ENCODE measurements around the gene DDX43. TPM values are rescaled to one million over a fixed set of nuclear protein-coding genes. Genes with fewer than 3 reads are reported as not detected.

Gene DDX43
- total and polyA plus RNA-seq, 2 donors (not counting 1 experiment from before 2014, with no cell fraction given) = 1.8 to 2.1 TPM

DNA sequence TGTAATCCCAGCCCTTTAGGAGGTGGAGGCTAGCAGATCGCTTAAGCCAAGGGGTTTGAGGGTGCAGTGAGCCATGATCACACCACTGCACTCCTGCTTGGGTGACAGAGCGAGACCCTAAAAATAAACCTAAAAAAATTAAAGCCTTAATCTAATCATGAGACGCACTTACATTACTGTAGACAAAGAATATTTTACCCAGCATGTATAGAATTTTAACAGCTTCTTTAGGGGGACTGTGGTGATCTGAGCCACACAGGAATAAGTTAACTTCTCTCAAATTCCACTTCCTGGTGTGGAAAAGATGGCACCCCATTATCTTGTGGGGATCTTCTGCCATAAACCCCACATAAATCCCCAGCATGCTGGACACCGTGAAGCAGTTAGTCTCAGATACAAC lies 22.6 kb upstream of the DDX43 start:
- CTCF ChIA-PET = no interaction called here
- WGBS (ENCODE audit: insufficient coverage) = 100% methylated on average over 1 of the region's 4 CpGs
- no peak overlapping the region for H3K27ac ChIP-seq (ENCODE audit: low read length in 2 of 2)

DNA sequence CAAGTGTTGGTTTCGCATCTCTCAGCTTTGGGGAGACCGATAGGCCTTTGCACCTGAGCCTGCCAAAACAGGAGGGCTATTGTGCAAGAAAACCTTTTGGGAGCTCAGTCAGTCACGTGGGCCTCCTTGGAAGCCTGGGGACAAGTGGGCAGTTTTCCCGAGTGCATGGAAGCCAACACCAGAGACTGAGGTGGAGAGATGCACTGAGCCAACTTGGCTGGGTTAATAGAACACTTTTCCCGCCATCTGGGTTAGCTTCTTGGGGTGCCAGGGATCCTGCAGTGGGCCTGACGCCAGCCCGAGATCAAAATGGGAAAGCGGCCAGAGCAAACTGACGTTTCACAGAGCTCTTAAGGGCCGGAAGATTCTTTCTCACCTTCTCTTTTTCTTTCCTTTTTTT lies 22.1 kb upstream of the DDX43 start:
- POLR2A ChIA-PET = no interaction called here
- 92% methylated on average over 10 of the region's 10 CpGs for WGBS (ENCODE audit: insufficient coverage)
- H3K9ac ChIP-seq (ENCODE audit: low read length) = no peak overlapping the region
- H3K79me2 ChIP-seq (ENCODE audit: control insufficient read depth, insufficient read depth, low read length) = no peaks in the 10 kb centered on the region
- no peak for DNase-seq
- H4K20me1 ChIP-seq (ENCODE audit: control insufficient read depth, insufficient read depth, low read length, poor library complexity, severe bottlenecking) = no peaks in the 10 kb centered on the region
- H2AFZ ChIP-seq (ENCODE audit: insufficient read depth, low read depth, low read length, poor library complexity, severe bottlenecking) = no peak overlapping the region
- no peaks in the 10 kb centered on the region for H3K9me3 Mint-ChIP-seq (ENCODE audit: insufficient read depth)
- intact Hi-C loops (cut with micrococcal nuclease) = no loop called here
- no peak overlapping the region for H3K4me3 ChIP-seq (ENCODE audit: control extremely low read depth in 1 of 5, extremely low read depth in 1 of 5, insufficient read depth in 1 of 5, low read depth in 2 of 5, low read length in 4 of 5)
- H3K4me1 ChIP-seq (ENCODE audit: control insufficient read depth in 2 of 2, insufficient read depth in 2 of 2, low read length in 2 of 2) = no peaks in the 10 kb centered on the region
- CTCF ChIA-PET = interaction anchor here (0.7 kb wide), 1 partner anchor 280 kb away, joined by 3 read pairs; no protein-coding TSS in a partner anchor
- no peak for TF ChIP-seq EZH2 (IDR thresholded peaks at IDR 0.05; ENCODE audit: borderline replicate concordance, insufficient read depth, low read depth, low read length, poor library complexity, severe bottlenecking)
- TF ChIP-seq, protein P1, sequence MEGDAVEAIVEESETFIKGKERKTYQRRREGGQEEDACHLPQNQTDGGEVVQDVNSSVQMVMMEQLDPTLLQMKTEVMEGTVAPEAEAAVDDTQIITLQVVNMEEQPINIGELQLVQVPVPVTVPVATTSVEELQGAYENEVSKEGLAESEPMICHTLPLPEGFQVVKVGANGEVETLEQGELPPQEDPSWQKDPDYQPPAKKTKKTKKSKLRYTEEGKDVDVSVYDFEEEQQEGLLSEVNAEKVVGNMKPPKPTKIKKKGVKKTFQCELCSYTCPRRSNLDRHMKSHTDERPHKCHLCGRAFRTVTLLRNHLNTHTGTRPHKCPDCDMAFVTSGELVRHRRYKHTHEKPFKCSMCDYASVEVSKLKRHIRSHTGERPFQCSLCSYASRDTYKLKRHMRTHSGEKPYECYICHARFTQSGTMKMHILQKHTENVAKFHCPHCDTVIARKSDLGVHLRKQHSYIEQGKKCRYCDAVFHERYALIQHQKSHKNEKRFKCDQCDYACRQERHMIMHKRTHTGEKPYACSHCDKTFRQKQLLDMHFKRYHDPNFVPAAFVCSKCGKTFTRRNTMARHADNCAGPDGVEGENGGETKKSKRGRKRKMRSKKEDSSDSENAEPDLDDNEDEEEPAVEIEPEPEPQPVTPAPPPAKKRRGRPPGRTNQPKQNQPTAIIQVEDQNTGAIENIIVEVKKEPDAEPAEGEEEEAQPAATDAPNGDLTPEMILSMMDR (IDR thresholded peaks at IDR 0.05) = no peak
- no peaks in the 10 kb centered on the region for H3K27me3 Mint-ChIP-seq
- H3K4me2 ChIP-seq (replicated peaks; ENCODE audit: low read depth, low read length, poor library complexity, severe bottlenecking) = no peak overlapping the region
- no peak for ATAC-seq (ENCODE audit: low read depth)
- H3K4me1 Mint-ChIP-seq = peaks cover 6% of the 10 kb centered on the region
- H3K27me3 ChIP-seq (replicated peaks in 1 of 4; ENCODE audit: control extremely low read depth in 1 of 4, control insufficient read depth in 3 of 4, insufficient read depth in 4 of 4, low read length in 3 of 4) = no peaks in the 10 kb centered on the region
- H3K4me3 Mint-ChIP-seq = no peak overlapping the region
- no peaks in the 10 kb centered on the region for H3K36me3 ChIP-seq (replicated peaks in 1 of 2; ENCODE audit: control extremely low read depth in 1 of 2, control insufficient read depth in 1 of 2, extremely low read depth in 1 of 2, insufficient read depth in 2 of 2, low read length in 1 of 2)
- no peak overlapping the region for H3K27ac ChIP-seq (ENCODE audit: low read length in 2 of 2)
- peaks cover 0 to 31% (median 10%) of the 10 kb centered on the region in 3 donors for H3K9me3 ChIP-seq (ENCODE audit: control extremely low read depth in 1 of 3, control insufficient read depth in 2 of 3, insufficient read depth in 1 of 3, low read length in 2 of 3)
- no peak overlapping the region for H3K27ac Mint-ChIP-seq

More for the DNA sequence above, 22.6 kb upstream of the DDX43 start:
- intact Hi-C loops (cut with micrococcal nuclease) = no loop called here
- POLR2A ChIA-PET = no interaction called here
- Histone ChIP-seq H3K4me2 (replicated peaks; ENCODE audit: low read depth, low read length, poor library complexity, severe bottlenecking) (no peak overlapping the region), H3K36me3 (replicated peaks in 1 of 2; ENCODE audit: control extremely low read depth in 1 of 2, control insufficient read depth in 1 of 2, extremely low read depth in 1 of 2, insufficient read depth in 2 of 2, low read length in 1 of 2) (no peaks in the 10 kb centered on the region), H2AFZ (ENCODE audit: insufficient read depth, low read depth, low read length, poor library complexity, severe bottlenecking) (no peak overlapping the region), H3K4me1 (ENCODE audit: control insufficient read depth in 2 of 2, insufficient read depth in 2 of 2, low read length in 2 of 2) (no peaks in the 10 kb centered on the region), H3K9ac (ENCODE audit: low read length) (no peak overlapping the region), H3K79me2 (ENCODE audit: control insufficient read depth, insufficient read depth, low read length) (no peaks in the 10 kb centered on the region), H4K20me1 (ENCODE audit: control insufficient read depth, insufficient read depth, low read length, poor library complexity, severe bottlenecking) (no peaks in the 10 kb centered on the region), H3K4me3 (ENCODE audit: control extremely low read depth in 1 of 5, extremely low read depth in 1 of 5, insufficient read depth in 1 of 5, low read depth in 2 of 5, low read length in 4 of 5) (no peak overlapping the region), H3K27me3 (replicated peaks in 1 of 4; ENCODE audit: control extremely low read depth in 1 of 4, control insufficient read depth in 3 of 4, insufficient read depth in 4 of 4, low read length in 3 of 4) (no peaks in the 10 kb centered on the region), H3K9me3 (ENCODE audit: control extremely low read depth in 1 of 3, control insufficient read depth in 2 of 3, insufficient read depth in 1 of 3, low read length in 2 of 3) (peaks cover 0 to 31% (median 10%) of the 10 kb centered on the region in 3 donors)
- Mint-ChIP-seq H3K27ac (no peak overlapping the region), H3K9me3 (ENCODE audit: insufficient read depth) (no peaks in the 10 kb centered on the region), H3K27me3 (no peaks in the 10 kb centered on the region), H3K4me3 (no peak overlapping the region), H3K4me1 (peaks cover 2% of the 10 kb centered on the region)
- DNase-seq (no peak), ATAC-seq (ENCODE audit: low read depth) (no peak)
- TF ChIP-seq EZH2 (IDR thresholded peaks at IDR 0.05; ENCODE audit: borderline replicate concordance, insufficient read depth, low read depth, low read length, poor library complexity, severe bottlenecking) = no peak
- TF ChIP-seq, protein P1 (IDR thresholded peaks at IDR 0.05) = no peak

Data from B cell (primary cell).